Prostate gland (tissue), 2 donors: ENCODE measurements around the gene ZNF277. TPM values are rescaled to one million over a fixed set of nuclear protein-coding genes. Genes with fewer than 3 reads are reported as not detected.

Experiments used
- DNase-seq: peaks from one replicate; pipeline ENCODE4 v3.0.0-alpha.2; 2019; ENCODE audit warnings: low spot score
- H3K27ac ChIP-seq, 2 donors: fragments of 200-600 bp; sonication (generic); 2 replicates each; pipeline ENCODE4 v1.5.1; 2017 to 2019
- H3K27me3 ChIP-seq: fragments of 200-600 bp; sonication (generic); replicated peaks from 2 replicates; pipeline ENCODE4 v1.5.1; 2019; ENCODE audit not compliant: insufficient read depth
- H3K36me3 ChIP-seq, 2 donors: fragments of 200-600 bp; sonication (generic); 1 replicate in 1 of 2; 2 replicates in 1 of 2; pipeline versions ENCODE4 v1.5.1 to v1.8.1; 2017 to 2019
- H3K4me1 ChIP-seq: fragments of 200-600 bp; sonication (generic); replicated peaks from 2 replicates; pipeline ENCODE4 v1.5.1; 2019
- H3K4me3 ChIP-seq, 2 donors: fragments of 200-600 bp; sonication (generic); 2 replicates each; pipeline ENCODE4 v1.5.1; 2017 to 2019
- H3K9me3 ChIP-seq: fragments of 200-600 bp; sonication (generic); 2 replicates; pipeline ENCODE4 v1.5.1; 2017
- CTCF ChIP-seq, 4 experiments: fragments of 200-600 bp in 2 of 4; fragments of 450-650 bp in 2 of 4; sonication (generic) in 2 of 4; IDR thresholded peaks; 1 replicate in 3 of 4; 2 replicates in 1 of 4; pipeline ENCODE4 v1.5.1; 2016 to 2019; ENCODE audit warnings: antibody characterized with exemption in 4 of 4, mild to moderate bottlenecking in 2 of 4, moderate library complexity in 2 of 4
- POLR2A ChIP-seq: fragments of 450-650 bp; IDR thresholded peaks from one replicate; pipeline ENCODE4 v1.6.1; 2016; ENCODE audit warnings: antibody characterized with exemption, mild to moderate bottlenecking
- POLR2AphosphoS5 ChIP-seq: sonication (generic); formaldehyde crosslinking; IDR thresholded peaks from one replicate; pipeline ENCODE4 v1.6.1; 2017; ENCODE audit warnings: antibody characterized with exemption
- WGBS: methylation state at CpG from one replicate; pipeline ENCODE4 v1.1.5; 2018; 5-methylcytosine and 5-hydroxymethylcytosine counted together
- intact Hi-C: fragments of 100-400 bp; cut with DNase I; formaldehyde crosslinking; loops from one replicate; pipeline ENCODE4 v1.14.2; 2022
- total RNA-seq, 2 donors: library from RNA; depleted of rRNA; stranded (reverse); fragments of >200 nt; gene quantifications; one replicate each; pipeline ENCODE4 v1.1.0, GENCODE V29; 2016

Gene ZNF277
- total RNA-seq, 2 donors from 2014 or later: 23.0 to 33.1 TPM

- H3K27ac ChIP-seq: no peak overlapping the region
- H3K27me3 ChIP-seq: no peaks in the 10 kb centered on the region
- no peak for DNase-seq
- no peaks in the 10 kb centered on the region for H3K4me1 ChIP-seq
- no peak overlapping the region for H3K4me3 ChIP-seq
- WGBS: 64% methylated on average over 4 of the region's 4 CpGs
- H3K9me3 ChIP-seq: no peaks in the 10 kb centered on the region
- intact Hi-C loops: no loop called here
- no peak for TF ChIP-seq POLR2AphosphoS5
- TF ChIP-seq CTCF (IDR thresholded peaks at IDR 0.05): no peak
- no peak for TF ChIP-seq POLR2A
- H3K36me3 ChIP-seq: no peaks in the 10 kb centered on the region
Measured at GRCh38 chr7:112232212-112232978, 25.9 kb downstream of the ZNF277 start.

- no peaks in the 10 kb centered on the region for H3K4me1 ChIP-seq
- TF ChIP-seq CTCF (IDR thresholded peaks at IDR 0.05): no peak
- no peak for TF ChIP-seq POLR2AphosphoS5
- no peak for TF ChIP-seq POLR2A
- no peaks in the 10 kb centered on the region for H3K27me3 ChIP-seq
- intact Hi-C loops: no loop called here
- no peaks in the 10 kb centered on the region for H3K36me3 ChIP-seq
- H3K9me3 ChIP-seq: no peaks in the 10 kb centered on the region
- no peak overlapping the region for H3K4me3 ChIP-seq
- 79% methylated on average over 3 of the region's 3 CpGs for WGBS
- DNase-seq: no peak
- H3K27ac ChIP-seq: no peak overlapping the region
Measured at GRCh38 chr7:112233048-112233697, 26.7 kb downstream of the ZNF277 start.

GRCh38 chr7:112234147-112234546, 27.7 kb downstream of the ZNF277 start:
- DNase-seq: no peak
- Histone ChIP-seq H3K4me3 (no peak overlapping the region), H3K36me3 (no peaks in the 10 kb centered on the region), H3K4me1 (no peaks in the 10 kb centered on the region), H3K9me3 (no peaks in the 10 kb centered on the region), H3K27ac (no peak overlapping the region), H3K27me3 (no peaks in the 10 kb centered on the region)
- 91% methylated on average over 1 of the region's 1 CpG for WGBS
- intact Hi-C loops: no loop called here
- no peak for TF ChIP-seq POLR2A
- no peak for TF ChIP-seq POLR2AphosphoS5
- TF ChIP-seq CTCF (IDR thresholded peaks at IDR 0.05): no peak

GRCh38 chr7:112236597-112236996, 30.1 kb downstream of the ZNF277 start:
- TF ChIP-seq CTCF (IDR thresholded peaks at IDR 0.05): no peak
- H3K9me3 ChIP-seq: no peaks in the 10 kb centered on the region
- H3K27ac ChIP-seq: no peak overlapping the region
- H3K36me3 ChIP-seq: no peaks in the 10 kb centered on the region
- WGBS: 90% methylated on average over 2 of the region's 2 CpGs
- intact Hi-C loops: no loop called here
- no peaks in the 10 kb centered on the region for H3K27me3 ChIP-seq
- no peak for DNase-seq
- no peak overlapping the region for H3K4me3 ChIP-seq
- H3K4me1 ChIP-seq: no peaks in the 10 kb centered on the region

- WGBS: 98% methylated on average over 3 of the region's 3 CpGs
- H3K27ac ChIP-seq: no peak overlapping the region
Measured at GRCh38 chr7:112238330-112238729, 31.8 kb downstream of the ZNF277 start.

More at GRCh38 chr7:112238330-112238729, 31.8 kb downstream of the ZNF277 start:
- intact Hi-C loops: no loop called here
- Histone ChIP-seq H3K4me3 (no peak overlapping the region), H3K27me3 (no peaks in the 10 kb centered on the region), H3K9me3 (no peaks in the 10 kb centered on the region), H3K36me3 (no peaks in the 10 kb centered on the region), H3K4me1 (no peaks in the 10 kb centered on the region)
- no peak for DNase-seq
- TF ChIP-seq CTCF (IDR thresholded peaks at IDR 0.05): no peak
- TF ChIP-seq POLR2AphosphoS5: no peak
- no peak for TF ChIP-seq POLR2A
